GM12878 (cell line): ENCODE data around the gene KCND3. TPM values are rescaled to one million over a fixed set of nuclear protein-coding genes. Genes with fewer than 3 reads are reported as not detected.

Experiments used
- CHD2 ChIP-seq: IDR thresholded peaks from 2 replicates; pipeline ENCODE4 v1.6.1; 2011; ENCODE audit warnings: low read depth, low read length, improper control_type of control experiment, borderline replicate concordance
- CUX1 ChIP-seq: IDR thresholded peaks from 2 replicates; pipeline ENCODE4 v1.6.1; 2012; ENCODE audit warnings: improper control_type of control experiment, low read depth, low read length; ENCODE audit not compliant: insufficient replicate concordance
- FOS ChIP-seq: IDR thresholded peaks from 3 replicates; pipeline ENCODE4 v1.6.1; 2011; ENCODE audit warnings: borderline replicate concordance; ENCODE audit not compliant: insufficient read length; ENCODE audit errors: extremely low read depth
- FOXM1 ChIP-seq: IDR thresholded peaks from 2 replicates; pipeline ENCODE4 v1.6.1; 2012; ENCODE audit warnings: low read depth, mild to moderate bottlenecking, inconsistent platforms, low read length, moderate library complexity
- HCFC1 ChIP-seq: fragments of 150-350 bp; IDR thresholded peaks from 2 replicates; pipeline ENCODE4 v1.6.1; 2014; ENCODE audit warnings: low read length
- MAX ChIP-seq: IDR thresholded peaks from 2 replicates; pipeline ENCODE4 v1.6.1; 2012; ENCODE audit warnings: low read depth, low read length, improper control_type of control experiment
- PAX5 ChIP-seq: IDR thresholded peaks from 2 replicates; pipeline ENCODE4 v1.6.1; 2011; ENCODE audit warnings: low read depth, low read length, borderline replicate concordance
- RAD21 ChIP-seq: IDR thresholded peaks from 2 replicates; pipeline ENCODE4 v1.6.1; 2011; ENCODE audit warnings: mild to moderate bottlenecking, low read depth, low read length, moderate library complexity; ENCODE audit not compliant: insufficient read depth
- RFX5 ChIP-seq: IDR thresholded peaks from 2 replicates; pipeline ENCODE4 v1.6.1; 2011; ENCODE audit warnings: low read depth, low read length, improper control_type of control experiment
- SRF ChIP-seq, 2 experiments: IDR thresholded peaks; 2 replicates each; pipeline ENCODE4 v1.6.1; 2011; ENCODE audit warnings: low read depth in 2 of 2, low read length in 2 of 2, mild to moderate bottlenecking in 1 of 2, moderate library complexity in 1 of 2
- TAF1 ChIP-seq: IDR thresholded peaks from 2 replicates; pipeline ENCODE4 v1.6.1; 2011; ENCODE audit warnings: mild to moderate bottlenecking, low read depth, low read length, borderline replicate concordance
- TCF7 ChIP-seq: IDR thresholded peaks from 2 replicates; pipeline ENCODE4 v1.6.1; 2014; ENCODE audit warnings: antibody characterized with exemption, borderline replicate concordance
- YY1 ChIP-seq: IDR thresholded peaks from 2 replicates; pipeline ENCODE4 v1.6.1; 2011; ENCODE audit warnings: low read depth, mild to moderate bottlenecking, low read length
- ZBTB33 ChIP-seq: fragments of 450-650 bp; IDR thresholded peaks from 2 replicates; pipeline ENCODE4 v1.6.1; 2017; ENCODE audit warnings: mild to moderate bottlenecking
- ZBTB40 ChIP-seq: fragments of 450-650 bp; IDR thresholded peaks from 2 replicates; pipeline ENCODE4 v1.6.1; 2016; ENCODE audit warnings: mild to moderate bottlenecking, moderate library complexity, borderline replicate concordance
- ZNF384 ChIP-seq: IDR thresholded peaks from 2 replicates; pipeline ENCODE4 v1.6.1; 2012; ENCODE audit warnings: low read depth, mild to moderate bottlenecking, low read length, improper control_type of control experiment, borderline replicate concordance
- ZZZ3 ChIP-seq: IDR thresholded peaks from 2 replicates; pipeline ENCODE4 v1.6.1; 2011; ENCODE audit warnings: low read depth; ENCODE audit not compliant: control insufficient read depth, insufficient read length
- polyA plus RNA-seq, 11 experiments: library from polyadenylated mRNA; depleted of rRNA in 4 of 11; unstranded in 6 of 11; stranded (reverse) in 5 of 11; fragments of >200 nt; fragmentation: Nextera tagmentation in 4 of 11; fragmentation: Illumina TruSeq in 1 of 11; extraction: Ambion mirVana in 4 of 11; extraction: Trizol in 1 of 11; gene quantifications; 1 replicate in 1 of 11; 2 replicates in 10 of 11; pipeline versions ENCODE4 v1.2.1 to v1.2.3, GENCODE V29; 2011 to 2016; ENCODE audit warnings: inconsistent platforms in 2 of 11, missing spikeins in 2 of 11, low read depth in 1 of 11
- total RNA-seq, 4 experiments: library from RNA; depleted of rRNA in 3 of 4; stranded (reverse); fragments of >200 nt in 3 of 4; fragmentation: Illumina TruSeq in 1 of 4; extraction: Trizol in 1 of 4; gene quantifications; 2 replicates each; pipeline versions ENCODE4 v1.2.1 to v1.2.3, GENCODE V29; 2013 to 2021

Gene KCND3
- total and polyA plus RNA-seq, 10 of the 15 experiments (the other 5 are each of a cell fraction or from before 2014, with no cell fraction given), result 0.02 TPM; not detected in 9

GRCh38 chr1:111755331-111756123 lies 233.9 kb downstream of the KCND3 start, which contains the start of gene DDX20 (continued):
- TF ChIP-seq ZBTB33 (peak; percentile 66; the same call in 1 of the 2 replicates), MAX (peak; percentile 71), RAD21 (peak; percentile 60), YY1 (peak; percentile 95), TCF7 (peak; percentile 45; the same call in 1 of the 2 replicates), ZBTB40 (peak; percentile 100), TAF1 (peak; percentile 91), HCFC1 (peak; percentile 58), SRF (IDR thresholded peaks at IDR 0.05; ENCODE audit: low read depth in 2 of 2, low read length in 2 of 2) (peak in 1 of 2 experiments; percentile 30; a peak in 1 of 4 replicates), RFX5 (0 out of 2 replicates have a peak, but pooled peaks have one; percentile 24), FOXM1 (peak; percentile 83), CHD2 (peak; percentile 99), PAX5 (peak; percentile 78; the same call in 1 of the 2 replicates), FOS (no peak), ZNF384 (peak; percentile 55), ZZZ3 (no peak), CUX1 (no peak)
